Natural killer cell (primary cell): ENCODE data around the gene DIPK1B. TPM values are rescaled to one million over a fixed set of nuclear protein-coding genes. Genes with fewer than 3 reads are reported as not detected.

Experiments
- ATAC-seq, 3 donors: fragments of 150-1000 bp in 2 of 3; fragments of 200-7000 bp in 1 of 3; cut with Tn5 transposase; 1 replicate in 1 of 3; 2 replicates in 2 of 3; pipeline ENCODE4 v1.10.0; 2021; ENCODE audit warnings: mild to moderate bottlenecking in 2 of 3, moderate library complexity in 2 of 3
- DNase-seq, 2 donors: peaks; one replicate each; pipeline versions ENCODE4 v3.0.0 to v3.0.0-alpha.2; 2013 to 2021; ENCODE audit warnings: mixed read lengths in 1 of 2
- H3K27ac ChIP-seq: one replicate; pipeline ENCODE4 v1.5.1; 2013; ENCODE audit warnings: mild to moderate bottlenecking, low read length
- H3K27me3 ChIP-seq: one replicate; pipeline ENCODE4 v1.6.1; 2013; ENCODE audit warnings: low read length; ENCODE audit not compliant: control insufficient read depth, insufficient read depth
- H3K36me3 ChIP-seq: one replicate; pipeline ENCODE4 v1.6.1; 2013; ENCODE audit warnings: low read length; ENCODE audit not compliant: control insufficient read depth, insufficient read depth
- H3K4me1 ChIP-seq: one replicate; pipeline ENCODE4 v1.6.1; 2013; ENCODE audit warnings: low read length; ENCODE audit not compliant: control insufficient read depth, insufficient read depth
- H3K4me3 ChIP-seq: one replicate; pipeline ENCODE4 v1.5.1; 2013; ENCODE audit warnings: low read length
- H3K9me3 ChIP-seq: one replicate; pipeline ENCODE4 v1.6.1; 2013; ENCODE audit warnings: low read length; ENCODE audit not compliant: control insufficient read depth, insufficient read depth
- H3K27ac Mint-ChIP-seq, 2 donors: one replicate each; pipeline ENCODE4 v1.8.0; 2022; ENCODE audit warnings: mild to moderate bottlenecking in 2 of 2, mixed read lengths in 2 of 2, moderate library complexity in 1 of 2
- H3K27me3 Mint-ChIP-seq, 2 donors: one replicate each; pipeline ENCODE4 v1.8.0; 2022; ENCODE audit warnings: low read depth in 2 of 2, mixed read lengths in 2 of 2
- H3K36me3 Mint-ChIP-seq: one replicate; pipeline ENCODE4 v1.8.0; 2022; ENCODE audit warnings: mixed read lengths
- H3K4me1 Mint-ChIP-seq, 2 donors: one replicate each; pipeline ENCODE4 v1.8.0; 2022; ENCODE audit warnings: mixed read lengths in 2 of 2
- H3K4me3 Mint-ChIP-seq: one replicate; pipeline ENCODE4 v1.8.0; 2022; ENCODE audit warnings: mild to moderate bottlenecking, moderate library complexity, mixed read lengths
- H3K9me3 Mint-ChIP-seq, 2 donors: one replicate each; pipeline ENCODE4 v1.8.0; 2022; ENCODE audit warnings: mixed read lengths in 2 of 2
- WGBS: methylation state at CpG from one replicate; pipeline ENCODE4 v1.1.7; 2013; ENCODE audit warnings: missing lambda C conversion rate; ENCODE audit not compliant: insufficient coverage; 5-methylcytosine and 5-hydroxymethylcytosine counted together
- intact Hi-C: fragments of 100-400 bp; cut with micrococcal nuclease; formaldehyde crosslinking; loops from one replicate; pipeline ENCODE4 v1.14.2; 2022
- total RNA-seq, 4 donors: library from RNA; stranded (reverse); fragments of 120-200 nt in 1 of 4; gene quantifications; one replicate each; pipeline versions ENCODE4 v1.2.3 to v1.2.4, GENCODE V29; 2013 to 2022
- TF ChIP-seq, protein P1 (sequence below): fragments of 200-600 bp; IDR thresholded peaks from one replicate; pipeline ENCODE4 v1.8.0; 2022; ENCODE audit warnings: antibody characterized with exemption

DIPK1B gene
- total RNA-seq, 3 donors from 2014 or later (not counting 1 experiment from before 2014, with no cell fraction given) = 0.31 to 0.39 TPM; not detected in 1

DNA sequence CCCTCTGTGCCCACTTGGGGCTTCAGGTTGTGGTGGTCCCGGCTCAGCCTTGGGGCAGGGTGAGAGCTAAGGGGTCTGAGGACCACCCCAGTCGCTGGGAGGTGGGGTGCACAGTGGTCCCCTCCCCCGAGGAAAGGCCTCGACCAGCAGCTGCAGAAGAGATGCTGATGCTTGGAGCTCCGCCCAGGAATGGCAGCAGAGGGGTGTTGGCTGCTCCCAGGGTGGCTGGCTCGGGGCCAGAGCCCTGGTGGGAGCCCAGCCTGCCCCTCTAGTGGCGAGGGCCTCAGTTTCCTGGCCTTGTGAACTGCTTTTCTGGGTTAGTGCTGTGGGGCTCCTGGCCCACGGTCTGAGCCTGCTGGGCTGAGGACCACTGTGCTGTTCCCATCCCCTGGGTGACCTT lies 1.2 kb downstream of the DIPK1B start:
- no peak overlapping the region for H3K27ac Mint-ChIP-seq

DNA sequence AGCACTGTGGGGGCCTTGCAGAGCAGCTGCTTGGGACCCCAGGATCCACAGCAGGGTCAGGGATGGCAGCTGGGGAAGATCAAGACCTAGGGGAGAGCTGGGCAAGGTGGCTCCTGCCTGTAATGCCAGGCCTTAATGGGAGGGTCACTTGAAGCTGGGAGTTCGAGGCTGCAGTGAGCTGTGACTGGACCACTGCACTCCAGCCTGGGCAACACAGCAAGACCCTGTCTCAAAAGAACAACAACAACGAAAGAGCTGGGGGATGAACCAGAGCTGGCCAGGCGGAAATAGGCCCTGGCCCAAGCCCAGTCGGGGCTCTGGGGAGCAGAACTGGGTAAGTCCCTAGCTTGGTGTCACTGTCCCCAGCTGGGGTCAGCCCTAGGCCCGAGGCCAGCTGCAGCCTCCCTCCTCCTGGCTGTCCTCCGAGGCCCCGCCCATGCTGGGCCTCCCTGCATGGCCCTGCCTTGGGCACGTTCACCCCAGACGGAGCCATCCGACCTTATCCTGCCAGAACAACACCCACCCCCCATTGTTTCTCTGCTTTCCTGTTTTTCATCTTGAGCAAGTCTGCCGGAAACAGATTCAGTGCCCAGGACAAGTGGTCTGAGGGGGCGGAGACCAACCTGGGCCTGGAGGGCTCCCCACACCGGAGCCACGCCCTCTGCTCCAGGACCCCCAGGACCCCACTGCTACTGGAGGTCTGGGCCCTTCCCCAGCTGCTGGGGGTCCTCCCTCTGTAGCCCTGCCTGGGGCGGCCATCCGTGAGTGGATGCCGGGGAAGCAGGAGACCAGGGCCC lies 1.9 kb downstream of the DIPK1B start:
- Histone ChIP-seq H3K36me3 (no peaks in the 10 kb centered on the region), H3K9me3 (no peaks in the 10 kb centered on the region), H3K27ac (no peak overlapping the region), H3K4me1 (peaks cover 21% of the 10 kb centered on the region), H3K27me3 (peaks cover 14% of the 10 kb centered on the region), H3K4me3 (no peak overlapping the region)
- DNase-seq = no peak
- H3K4me1 Mint-ChIP-seq = peaks cover 6 to 7% of the 10 kb centered on the region in 2 donors
- TF ChIP-seq, protein P1, sequence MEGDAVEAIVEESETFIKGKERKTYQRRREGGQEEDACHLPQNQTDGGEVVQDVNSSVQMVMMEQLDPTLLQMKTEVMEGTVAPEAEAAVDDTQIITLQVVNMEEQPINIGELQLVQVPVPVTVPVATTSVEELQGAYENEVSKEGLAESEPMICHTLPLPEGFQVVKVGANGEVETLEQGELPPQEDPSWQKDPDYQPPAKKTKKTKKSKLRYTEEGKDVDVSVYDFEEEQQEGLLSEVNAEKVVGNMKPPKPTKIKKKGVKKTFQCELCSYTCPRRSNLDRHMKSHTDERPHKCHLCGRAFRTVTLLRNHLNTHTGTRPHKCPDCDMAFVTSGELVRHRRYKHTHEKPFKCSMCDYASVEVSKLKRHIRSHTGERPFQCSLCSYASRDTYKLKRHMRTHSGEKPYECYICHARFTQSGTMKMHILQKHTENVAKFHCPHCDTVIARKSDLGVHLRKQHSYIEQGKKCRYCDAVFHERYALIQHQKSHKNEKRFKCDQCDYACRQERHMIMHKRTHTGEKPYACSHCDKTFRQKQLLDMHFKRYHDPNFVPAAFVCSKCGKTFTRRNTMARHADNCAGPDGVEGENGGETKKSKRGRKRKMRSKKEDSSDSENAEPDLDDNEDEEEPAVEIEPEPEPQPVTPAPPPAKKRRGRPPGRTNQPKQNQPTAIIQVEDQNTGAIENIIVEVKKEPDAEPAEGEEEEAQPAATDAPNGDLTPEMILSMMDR = no peak
- H3K27ac Mint-ChIP-seq = no peak overlapping the region
- 47% methylated on average over 17 of the region's 17 CpGs for WGBS
- no peak overlapping the region for H3K4me3 Mint-ChIP-seq
- H3K9me3 Mint-ChIP-seq = no peaks in the 10 kb centered on the region
- H3K27me3 Mint-ChIP-seq = peaks cover 24 to 29% of the 10 kb centered on the region in 2 donors
- no peak for ATAC-seq
- intact Hi-C loops = no loop called here
- no peaks in the 10 kb centered on the region for H3K36me3 Mint-ChIP-seq

More for the DNA sequence above, 1.2 kb downstream of the DIPK1B start:
- H3K27ac ChIP-seq = no peak overlapping the region
- H3K27me3 Mint-ChIP-seq = peaks cover 24 to 32% of the 10 kb centered on the region in 2 donors
- WGBS = 43% methylated on average over 8 of the region's 8 CpGs
- TF ChIP-seq, protein P1 = no peak
- H3K4me3 Mint-ChIP-seq = no peak overlapping the region
- H3K4me3 ChIP-seq = no peak overlapping the region
- H3K27me3 ChIP-seq = peaks cover 14% of the 10 kb centered on the region
- no peaks in the 10 kb centered on the region for H3K36me3 Mint-ChIP-seq
- no peaks in the 10 kb centered on the region for H3K36me3 ChIP-seq
- H3K4me1 Mint-ChIP-seq = peaks cover 6 to 7% of the 10 kb centered on the region in 2 donors
- no peak for ATAC-seq
- peaks cover 15% of the 10 kb centered on the region for H3K4me1 ChIP-seq
- no peak for DNase-seq
- no peaks in the 10 kb centered on the region for H3K9me3 Mint-ChIP-seq
- intact Hi-C loops = no loop called here
- H3K9me3 ChIP-seq = no peaks in the 10 kb centered on the region

DNA sequence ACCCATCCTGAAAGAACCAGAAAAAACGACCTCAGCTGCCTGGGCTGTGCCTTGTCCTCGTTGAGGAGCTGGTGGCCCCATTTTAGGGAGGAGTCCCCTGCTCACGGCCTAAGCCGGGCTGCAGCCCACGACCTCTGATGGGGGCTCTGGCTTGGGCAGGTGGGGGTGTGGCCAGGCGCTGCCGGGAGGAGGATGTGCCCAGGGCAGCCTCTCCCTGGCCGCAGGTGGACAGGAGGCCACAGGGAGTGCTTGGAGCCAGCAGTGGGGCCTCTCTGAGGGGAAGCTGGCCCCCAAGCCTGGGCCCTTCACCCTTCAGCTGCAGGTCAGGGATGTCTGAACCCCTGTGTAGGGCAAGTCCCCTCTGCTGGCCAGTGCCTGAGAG lies 2.5 kb downstream of the DIPK1B start:
- WGBS = 36% methylated on average over 8 of the region's 8 CpGs
- intact Hi-C loops = no loop called here
- DNase-seq (no peak), ATAC-seq (no peak)
- H3K4me3 ChIP-seq = no peak overlapping the region
- no peaks in the 10 kb centered on the region for H3K36me3 ChIP-seq
- peaks cover 14% of the 10 kb centered on the region for H3K27me3 ChIP-seq
- Mint-ChIP-seq H3K27ac (no peak overlapping the region), H3K9me3 (no peaks in the 10 kb centered on the region), H3K27me3 (peaks cover 24 to 29% of the 10 kb centered on the region in 2 donors), H3K4me3 (no peak overlapping the region), H3K36me3 (no peaks in the 10 kb centered on the region), H3K4me1 (peaks cover 6 to 7% of the 10 kb centered on the region in 2 donors)
- peaks cover 24% of the 10 kb centered on the region for H3K4me1 ChIP-seq
- TF ChIP-seq, protein P1 = no peak
- H3K9me3 ChIP-seq = no peaks in the 10 kb centered on the region
- H3K27ac ChIP-seq = no peak overlapping the region
